H1 (cell line): Measurements from ENCODE around the gene MRPL39. TPM values are rescaled to one million over a fixed set of nuclear protein-coding genes. Genes with fewer than 3 reads are reported as not detected.

Experiments
- SAP30 ChIP-seq: fragments of 300-600 bp; sonication (generic); IDR thresholded peaks from 2 replicates; pipeline ENCODE4 v1.7.1; 2012; ENCODE audit warnings: low read length, moderate library complexity, mild to moderate bottlenecking, inconsistent platforms; ENCODE audit not compliant: insufficient read depth, insufficient replicate concordance
- TCF12 ChIP-seq: IDR thresholded peaks from 2 replicates; pipeline ENCODE4 v1.6.1; 2011; ENCODE audit warnings: low read depth, mild to moderate bottlenecking, low read length
- polyA plus RNA-seq, 7 experiments: library from polyadenylated mRNA; depleted of rRNA in 3 of 7; stranded (reverse) in 5 of 7; unstranded in 2 of 7; fragments of >200 nt in 5 of 7; fragments of 200-250 nt in 2 of 7; gene quantifications; 1 replicate in 5 of 7; 2 replicates in 1 of 7; 4 replicates in 1 of 7; pipeline versions ENCODE4 v1.2.1 to v1.2.3, GENCODE V29; 2011 to 2013; ENCODE audit warnings: missing spikeins in 2 of 7, mixed read lengths in 2 of 7
- total RNA-seq: library from RNA; stranded (reverse); fragmentation: NEBNext Ultra II Directional; extraction: Animal tissue kit (Norgen Biotek cat#: 25700); gene quantifications from 2 replicates; pipeline ENCODE4 v1.2.1, GENCODE V29; 2021

Gene MRPL39
- total and polyA plus RNA-seq, 2 of the 8 experiments (the other 6 are each of a cell fraction or from before 2014, with no cell fraction given) = 20.3 to 43.2 TPM

GRCh38 chr21:25636727-25637126 lies 29.4 kb upstream of the MRPL39 start (continued):
- TF ChIP-seq SAP30 (no peak), TCF12 (no peak)
